ENCODE results near the gene PXDN. TPM values are rescaled to one million over a fixed set of nuclear protein-coding genes. Genes with fewer than 3 reads are reported as not detected.

The PXDN gene
- total RNA-seq, 1 experiment from 2014 or later = 0.25 TPM

DNA sequence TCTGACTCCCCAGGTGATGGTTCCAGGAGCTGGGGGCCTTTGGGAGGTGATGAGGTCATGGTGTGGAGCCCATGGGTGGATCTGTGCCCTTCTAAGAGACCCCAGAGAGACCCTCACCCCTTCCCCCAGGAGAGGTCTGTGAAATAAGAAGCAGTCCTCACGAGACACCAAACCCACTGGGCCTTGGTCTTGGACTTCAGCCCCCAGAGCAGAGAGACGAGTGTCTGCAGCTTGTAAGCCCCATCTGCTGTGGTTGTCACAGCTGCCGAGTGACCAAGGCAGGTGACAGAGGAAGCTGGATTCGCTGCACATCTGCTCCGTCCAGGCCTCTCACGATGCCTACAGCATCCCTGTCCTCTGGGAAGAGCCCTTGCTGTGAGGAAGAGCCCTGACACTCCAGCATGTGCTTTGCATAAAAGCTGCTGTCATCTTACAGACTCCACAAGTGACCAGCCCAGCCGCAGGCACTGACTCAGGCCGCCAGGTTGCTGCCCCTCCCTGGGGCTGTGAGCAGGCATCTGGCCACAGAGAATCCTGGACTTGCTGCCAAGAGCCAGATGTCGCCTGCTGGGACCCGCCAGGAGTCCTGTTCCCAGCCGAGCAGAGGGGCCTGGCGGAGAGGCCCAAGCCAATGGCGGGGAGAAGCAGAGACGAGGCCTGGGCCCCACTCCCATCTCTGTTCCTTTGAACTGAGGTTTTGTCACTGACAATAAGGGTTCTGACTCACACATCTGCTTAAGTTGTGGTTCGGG is 150.8 kb downstream of the PXDN start:
- CTCF ChIA-PET = interaction anchor here (0.7 kb wide), 1 partner anchor 176 kb away, joined by 3 read pairs; no protein-coding TSS in a partner anchor
- no peaks in the 10 kb centered on the region for H3K9me3 Mint-ChIP-seq (ENCODE audit: unreplicated experiment)
- no peaks in the 10 kb centered on the region for H3K4me1 Mint-ChIP-seq (ENCODE audit: low read depth, unreplicated experiment)
- POLR2A ChIA-PET = no interaction called here
- H3K27me3 Mint-ChIP-seq (ENCODE audit: insufficient read depth, unreplicated experiment) = no peaks in the 10 kb centered on the region
- no peak overlapping the region for H3K27ac Mint-ChIP-seq (ENCODE audit: unreplicated experiment)
- BruUV-seq (replicated peaks) = no TSS peak
- DNase-seq = no peak
- TF ChIP-seq, protein P1, sequence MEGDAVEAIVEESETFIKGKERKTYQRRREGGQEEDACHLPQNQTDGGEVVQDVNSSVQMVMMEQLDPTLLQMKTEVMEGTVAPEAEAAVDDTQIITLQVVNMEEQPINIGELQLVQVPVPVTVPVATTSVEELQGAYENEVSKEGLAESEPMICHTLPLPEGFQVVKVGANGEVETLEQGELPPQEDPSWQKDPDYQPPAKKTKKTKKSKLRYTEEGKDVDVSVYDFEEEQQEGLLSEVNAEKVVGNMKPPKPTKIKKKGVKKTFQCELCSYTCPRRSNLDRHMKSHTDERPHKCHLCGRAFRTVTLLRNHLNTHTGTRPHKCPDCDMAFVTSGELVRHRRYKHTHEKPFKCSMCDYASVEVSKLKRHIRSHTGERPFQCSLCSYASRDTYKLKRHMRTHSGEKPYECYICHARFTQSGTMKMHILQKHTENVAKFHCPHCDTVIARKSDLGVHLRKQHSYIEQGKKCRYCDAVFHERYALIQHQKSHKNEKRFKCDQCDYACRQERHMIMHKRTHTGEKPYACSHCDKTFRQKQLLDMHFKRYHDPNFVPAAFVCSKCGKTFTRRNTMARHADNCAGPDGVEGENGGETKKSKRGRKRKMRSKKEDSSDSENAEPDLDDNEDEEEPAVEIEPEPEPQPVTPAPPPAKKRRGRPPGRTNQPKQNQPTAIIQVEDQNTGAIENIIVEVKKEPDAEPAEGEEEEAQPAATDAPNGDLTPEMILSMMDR (IDR thresholded peaks at IDR 0.05; ENCODE audit: insufficient read depth in 1 of 2, low read depth in 1 of 2, low read length in 1 of 2, severe bottlenecking in 1 of 2, unreplicated experiment in 1 of 2) = no peak
- no peak overlapping the region for H3K4me3 ChIP-seq (ENCODE audit: low read depth, low read length)
- no peaks in the 10 kb centered on the region for H3K4me1 ChIP-seq
- intact Hi-C loops (cut with micrococcal nuclease; ENCODE audit: unreplicated experiment) = loop anchor here (5.0 kb wide), 1 partner anchor 159 kb away; no protein-coding TSS in a partner anchor
- no peaks in the 10 kb centered on the region for H3K27me3 ChIP-seq (replicated peaks; ENCODE audit: control insufficient read depth, insufficient read depth, low read length)
- no peak overlapping the region for H3K4me3 Mint-ChIP-seq (ENCODE audit: unreplicated experiment)
- H3K36me3 ChIP-seq (ENCODE audit: control insufficient read depth, insufficient read depth, low read length) = no peaks in the 10 kb centered on the region
- no peaks in the 10 kb centered on the region for H3K9me3 ChIP-seq
- H3K36me3 Mint-ChIP-seq (ENCODE audit: insufficient read depth, unreplicated experiment) = no peaks in the 10 kb centered on the region

DNA sequence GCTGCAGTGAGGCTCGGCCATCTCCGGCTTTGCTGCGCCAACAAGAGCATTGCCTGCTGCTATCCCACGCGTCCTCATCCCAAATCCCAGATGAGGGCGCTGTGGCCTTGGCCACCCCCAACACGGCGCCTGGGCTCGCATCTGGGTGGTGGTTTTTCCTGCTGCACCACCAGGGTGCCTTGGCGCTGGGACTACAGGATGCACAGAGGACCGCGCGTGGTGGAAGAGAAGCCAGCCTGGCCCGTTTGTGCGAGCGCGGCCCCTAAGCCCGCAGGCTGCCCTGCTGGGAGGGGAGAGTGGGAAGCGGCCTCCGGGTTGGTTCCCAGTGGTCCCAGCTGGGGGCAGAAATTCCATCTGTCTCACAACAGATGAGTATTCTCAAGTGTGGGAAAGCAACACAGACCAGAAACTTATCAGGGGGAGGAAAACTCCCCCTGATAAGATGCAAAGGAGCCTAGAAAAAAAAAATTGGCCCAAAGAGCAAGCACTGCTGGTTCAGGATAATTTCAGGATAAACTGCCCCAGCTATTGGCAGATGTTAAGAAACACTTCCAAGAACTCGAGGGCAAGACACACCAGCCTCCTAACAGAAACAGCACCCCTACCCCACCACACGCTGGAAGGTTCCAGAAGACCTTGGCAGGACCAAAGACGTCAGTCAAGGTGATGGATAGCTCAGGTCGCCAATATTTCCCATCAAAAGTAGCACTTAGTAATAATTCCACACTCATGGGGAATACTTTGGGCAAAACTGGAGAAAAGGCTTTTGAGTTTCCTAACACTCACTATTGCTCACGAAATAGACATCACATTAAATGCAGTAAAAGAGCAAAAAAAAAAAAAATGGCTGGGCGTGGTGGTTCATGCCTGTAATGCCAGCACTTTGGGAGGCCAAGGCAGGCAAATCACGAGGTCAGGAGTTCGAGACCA is 152.1 kb downstream of the PXDN start:
- Histone ChIP-seq H3K36me3 (ENCODE audit: control insufficient read depth, insufficient read depth, low read length) (no peaks in the 10 kb centered on the region), H3K27me3 (replicated peaks; ENCODE audit: control insufficient read depth, insufficient read depth, low read length) (no peaks in the 10 kb centered on the region), H3K4me1 (no peaks in the 10 kb centered on the region), H3K9me3 (no peaks in the 10 kb centered on the region), H3K4me3 (ENCODE audit: low read depth, low read length) (no peak overlapping the region)
- DNase-seq = peak in 1 of 2 experiments; percentile 34
- Mint-ChIP-seq H3K27me3 (ENCODE audit: insufficient read depth, unreplicated experiment) (no peaks in the 10 kb centered on the region), H3K9me3 (ENCODE audit: unreplicated experiment) (no peaks in the 10 kb centered on the region), H3K4me3 (ENCODE audit: unreplicated experiment) (no peak overlapping the region), H3K36me3 (ENCODE audit: insufficient read depth, unreplicated experiment) (no peaks in the 10 kb centered on the region), H3K4me1 (ENCODE audit: low read depth, unreplicated experiment) (no peaks in the 10 kb centered on the region), H3K27ac (ENCODE audit: unreplicated experiment) (no peak overlapping the region)
- BruUV-seq (replicated peaks) = no TSS peak
- TF ChIP-seq, protein P1 (IDR thresholded peaks at IDR 0.05; ENCODE audit: insufficient read depth in 1 of 2, low read depth in 1 of 2, low read length in 1 of 2, severe bottlenecking in 1 of 2, unreplicated experiment in 1 of 2) = peak in 1 of 2 experiments; percentile 6
- CTCF ChIA-PET = no interaction called here
- intact Hi-C loops (cut with micrococcal nuclease; ENCODE audit: unreplicated experiment) = loop anchor here (5.0 kb wide), 1 partner anchor 160 kb away; no protein-coding TSS in a partner anchor
- POLR2A ChIA-PET = no interaction called here

DNA sequence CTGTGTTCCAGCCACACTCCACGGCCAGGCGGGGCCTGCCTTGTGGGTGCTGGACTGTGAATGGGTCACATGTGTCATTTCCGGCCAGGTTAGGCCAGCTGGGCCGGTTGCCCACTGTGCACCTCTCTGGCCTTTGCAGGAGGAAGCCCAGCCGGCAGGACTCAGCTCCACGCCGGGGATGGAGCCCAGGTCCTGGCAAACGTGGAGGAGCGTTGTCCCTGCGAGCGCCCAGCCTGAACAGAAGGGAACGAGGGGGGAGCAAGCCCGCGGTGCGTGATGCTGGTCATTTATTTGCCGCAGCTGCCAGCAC is 152.9 kb downstream of the PXDN start:
- Mint-ChIP-seq H3K9me3 (ENCODE audit: unreplicated experiment) (no peaks in the 10 kb centered on the region), H3K4me1 (ENCODE audit: low read depth, unreplicated experiment) (no peaks in the 10 kb centered on the region), H3K27ac (ENCODE audit: unreplicated experiment) (no peak overlapping the region), H3K27me3 (ENCODE audit: insufficient read depth, unreplicated experiment) (no peaks in the 10 kb centered on the region), H3K4me3 (ENCODE audit: unreplicated experiment) (no peak overlapping the region), H3K36me3 (ENCODE audit: insufficient read depth, unreplicated experiment) (no peaks in the 10 kb centered on the region)
- H3K4me3 ChIP-seq (ENCODE audit: low read depth, low read length) = no peak overlapping the region
- TF ChIP-seq, protein P1 (IDR thresholded peaks at IDR 0.05; ENCODE audit: insufficient read depth in 1 of 2, low read depth in 1 of 2, low read length in 1 of 2, severe bottlenecking in 1 of 2, unreplicated experiment in 1 of 2) = no peak
- H3K27me3 ChIP-seq (replicated peaks; ENCODE audit: control insufficient read depth, insufficient read depth, low read length) = no peaks in the 10 kb centered on the region
- ChIA-PET POLR2A (no interaction called here), CTCF (interaction anchor here (0.6 to 1.2 kb wide), 3 partner anchors 159 to 1273 kb away, joined by 3 to 4 read pairs (median 3); no protein-coding TSS in a partner anchor)
- no peaks in the 10 kb centered on the region for H3K9me3 ChIP-seq
- BruUV-seq (replicated peaks) = no TSS peak
- no peak for DNase-seq
- H3K4me1 ChIP-seq = peaks cover 7% of the 10 kb centered on the region; the same call in 1 of the 2 replicates
- H3K36me3 ChIP-seq (ENCODE audit: control insufficient read depth, insufficient read depth, low read length) = no peaks in the 10 kb centered on the region
- intact Hi-C loops (cut with micrococcal nuclease; ENCODE audit: unreplicated experiment) = loop anchor here (5.0 kb wide), 1 partner anchor 161 kb away; no protein-coding TSS in a partner anchor
